Mononuclear cell (primary cell): ENCODE measurements around the gene ZNF835. TPM values are rescaled to one million over a fixed set of nuclear protein-coding genes. Genes with fewer than 3 reads are reported as not detected.

ENCODE experiments used
- H3K27me3 ChIP-seq: 2 replicates; pipeline ENCODE4 v1.6.0; 2011; ENCODE audit warnings: low read length, control low read depth; ENCODE audit not compliant: insufficient read depth
- H3K4me1 ChIP-seq: 2 replicates; pipeline ENCODE4 v1.5.1; 2011; ENCODE audit warnings: mild to moderate bottlenecking, low read length, control low read depth; ENCODE audit not compliant: insufficient read depth
- H3K4me3 ChIP-seq: 2 replicates; pipeline ENCODE4 v1.5.1; 2011; ENCODE audit warnings: mild to moderate bottlenecking, low read length, moderate library complexity
- H3K9me3 ChIP-seq: 2 replicates; pipeline ENCODE4 v1.5.1; 2011; ENCODE audit warnings: low read depth, mild to moderate bottlenecking, control low read depth, low read length
- total RNA-seq: library from RNA; depleted of rRNA; stranded (reverse); fragments of >200 nt; gene quantifications from one replicate; pipeline ENCODE4 v1.2.3, GENCODE V29; 2012

ZNF835 gene
- total RNA-seq = 0.42 TPM

DNA sequence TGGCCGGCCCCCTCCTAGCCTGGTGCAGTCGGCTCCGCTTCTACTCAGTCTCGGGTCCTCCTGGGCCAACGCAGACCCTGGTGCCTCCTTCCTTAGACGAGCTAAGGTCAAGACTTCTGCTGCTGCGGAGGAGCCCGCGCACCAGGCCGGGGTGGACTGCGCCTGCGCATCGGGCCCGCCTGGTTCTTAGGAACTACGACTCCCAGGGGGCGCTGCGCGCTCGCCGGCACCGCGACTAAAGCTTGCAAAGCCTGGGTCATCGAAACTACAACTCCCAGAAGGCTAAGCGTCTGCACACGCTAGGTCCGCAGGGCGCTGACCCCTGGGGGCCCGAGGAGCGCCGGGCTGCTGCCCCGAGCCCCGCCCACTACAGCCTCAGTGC lies at the start of gene ZNF835:
ZNF835 (minus strand) TSS at position 145 of the 382 bp plus-strand sequence. CDS start 6,559 bp downstream, outside the sequence.
- Histone ChIP-seq H3K9me3 (no peaks in the 10 kb centered on the region), H3K4me3 (peak within 1 kb of the TSS; percentile 46), H3K27me3 (no peaks in the 10 kb centered on the region), H3K4me1 (peaks cover 12% of the 10 kb centered on the region)

- H3K9me3 ChIP-seq = no peaks in the 10 kb centered on the region
- H3K27me3 ChIP-seq = no peaks in the 10 kb centered on the region
- H3K4me1 ChIP-seq = no peaks in the 10 kb centered on the region
Observed at GRCh38 chr19:56720281-56720680, 48.7 kb upstream of the ZNF835 start.

DNA sequence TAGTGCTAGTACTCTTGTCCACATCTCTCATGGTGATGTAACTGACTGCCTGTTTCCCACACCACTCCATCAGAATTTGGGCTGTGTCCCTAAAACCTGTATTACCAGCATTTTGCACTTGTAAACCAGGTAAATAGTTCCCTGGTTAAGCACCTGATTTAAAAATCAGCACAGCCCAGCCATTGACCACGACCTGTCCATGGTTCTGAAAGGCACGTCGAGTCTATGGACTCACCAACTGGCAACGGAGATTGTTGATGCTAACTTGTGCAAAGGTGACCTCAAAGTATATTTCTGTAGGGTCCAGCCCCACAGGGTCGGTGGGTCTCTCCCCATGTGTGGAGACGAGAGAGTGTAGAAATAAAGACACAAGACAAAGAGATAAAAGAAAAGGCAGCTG lies 46.7 kb upstream of the ZNF835 start:
- Histone ChIP-seq H3K4me1 (no peaks in the 10 kb centered on the region), H3K9me3 (no peaks in the 10 kb centered on the region), H3K27me3 (no peaks in the 10 kb centered on the region), H3K4me3 (no peak overlapping the region)

More at GRCh38 chr19:56720281-56720680, 48.7 kb upstream of the ZNF835 start:
- H3K4me3 ChIP-seq = no peak overlapping the region

- Histone ChIP-seq H3K4me1 (no peaks in the 10 kb centered on the region), H3K9me3 (no peaks in the 10 kb centered on the region), H3K27me3 (no peaks in the 10 kb centered on the region), H3K4me3 (no peak overlapping the region)
Observed at GRCh38 chr19:56712611-56713276, 41.2 kb upstream of the ZNF835 start.

DNA sequence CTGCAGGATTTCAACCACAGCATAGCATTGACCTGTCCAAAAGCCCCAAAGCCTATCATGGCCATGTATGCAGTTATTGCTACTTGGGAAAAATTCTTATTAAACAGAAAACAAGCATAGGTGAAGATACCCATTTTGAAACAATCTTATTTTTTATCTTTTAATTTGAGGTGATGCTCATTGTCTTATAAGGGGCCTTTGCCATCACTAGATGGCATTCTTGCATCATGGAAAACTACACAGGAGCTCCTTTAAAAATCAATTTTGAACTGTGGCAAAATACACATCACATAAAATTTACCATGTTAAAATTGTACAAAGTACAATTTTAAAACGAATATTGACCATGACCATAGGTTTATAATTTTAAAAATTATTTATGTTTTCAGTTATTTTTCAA lies 38.9 kb upstream of the ZNF835 start:
- no peak overlapping the region for H3K4me3 ChIP-seq
- H3K9me3 ChIP-seq = no peaks in the 10 kb centered on the region
- no peaks in the 10 kb centered on the region for H3K4me1 ChIP-seq
- H3K27me3 ChIP-seq = no peaks in the 10 kb centered on the region

DNA sequence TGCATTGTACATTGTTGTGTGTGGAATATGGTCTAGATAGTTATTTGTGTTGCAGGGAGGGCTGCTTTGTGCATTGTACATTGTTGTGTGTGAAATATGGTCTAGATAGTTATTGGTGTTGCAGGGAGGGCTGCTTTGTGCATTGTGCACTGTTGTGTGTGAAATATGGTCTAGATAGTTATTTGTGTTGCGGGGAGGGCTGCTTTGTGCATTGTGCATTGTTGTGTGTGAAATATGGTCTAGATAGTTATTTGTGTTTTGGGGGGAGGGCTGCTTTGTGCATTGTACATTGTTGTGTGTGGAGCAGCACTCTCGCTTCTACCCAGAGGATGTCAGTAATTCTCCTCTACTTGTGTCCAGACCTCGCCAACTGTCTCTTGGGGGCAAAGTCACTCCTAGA lies 36.3 kb upstream of the ZNF835 start:
- Histone ChIP-seq H3K4me1 (no peaks in the 10 kb centered on the region), H3K9me3 (peaks cover 8% of the 10 kb centered on the region), H3K27me3 (no peaks in the 10 kb centered on the region), H3K4me3 (no peak overlapping the region)

- no peak overlapping the region for H3K4me3 ChIP-seq
- H3K4me1 ChIP-seq = no peaks in the 10 kb centered on the region
- H3K27me3 ChIP-seq = no peaks in the 10 kb centered on the region
- H3K9me3 ChIP-seq = peaks cover 8% of the 10 kb centered on the region
Observed at GRCh38 chr19:56705939-56706338, 34.4 kb upstream of the ZNF835 start.

GRCh38 chr19:56701895-56702294 lies 30.3 kb upstream of the ZNF835 start:
- Histone ChIP-seq H3K4me3 (no peak overlapping the region), H3K4me1 (no peaks in the 10 kb centered on the region), H3K27me3 (no peaks in the 10 kb centered on the region), H3K9me3 (peaks cover 8% of the 10 kb centered on the region)

- no peak overlapping the region for H3K4me3 ChIP-seq
- peaks cover 8% of the 10 kb centered on the region for H3K9me3 ChIP-seq
- no peaks in the 10 kb centered on the region for H3K4me1 ChIP-seq
Observed at GRCh38 chr19:56699552-56699951, 28.0 kb upstream of the ZNF835 start.

GRCh38 chr19:56692206-56692895 lies 20.8 kb upstream of the ZNF835 start:
- Histone ChIP-seq H3K4me1 (no peaks in the 10 kb centered on the region), H3K4me3 (no peak overlapping the region), H3K9me3 (no peaks in the 10 kb centered on the region), H3K27me3 (no peaks in the 10 kb centered on the region)

More at GRCh38 chr19:56699552-56699951, 28.0 kb upstream of the ZNF835 start:
- H3K27me3 ChIP-seq = no peaks in the 10 kb centered on the region

GRCh38 chr19:56690670-56691069 lies 19.1 kb upstream of the ZNF835 start:
- Histone ChIP-seq H3K4me3 (no peak overlapping the region), H3K27me3 (no peaks in the 10 kb centered on the region), H3K4me1 (no peaks in the 10 kb centered on the region), H3K9me3 (no peaks in the 10 kb centered on the region)

DNA sequence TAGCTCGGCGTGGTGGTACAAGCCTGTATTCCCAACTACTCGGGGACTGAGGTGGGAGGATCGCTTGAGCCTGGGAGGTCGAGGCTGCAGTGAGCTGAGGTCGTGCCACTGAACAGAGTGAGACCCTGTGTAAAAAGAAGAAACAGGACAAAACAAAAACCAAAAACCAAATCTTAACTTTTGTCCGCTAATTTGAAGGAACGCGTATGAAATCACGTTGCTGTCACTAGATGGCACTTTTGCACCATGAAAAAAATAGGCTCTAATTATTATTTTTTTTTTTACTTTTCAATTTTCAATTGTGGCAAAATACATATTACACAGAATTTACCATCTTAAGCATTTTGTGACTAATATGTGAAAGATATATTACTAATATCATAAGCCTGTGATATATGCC lies 17.6 kb upstream of the ZNF835 start:
- Histone ChIP-seq H3K4me3 (no peak overlapping the region), H3K27me3 (no peaks in the 10 kb centered on the region), H3K9me3 (no peaks in the 10 kb centered on the region), H3K4me1 (no peaks in the 10 kb centered on the region)

DNA sequence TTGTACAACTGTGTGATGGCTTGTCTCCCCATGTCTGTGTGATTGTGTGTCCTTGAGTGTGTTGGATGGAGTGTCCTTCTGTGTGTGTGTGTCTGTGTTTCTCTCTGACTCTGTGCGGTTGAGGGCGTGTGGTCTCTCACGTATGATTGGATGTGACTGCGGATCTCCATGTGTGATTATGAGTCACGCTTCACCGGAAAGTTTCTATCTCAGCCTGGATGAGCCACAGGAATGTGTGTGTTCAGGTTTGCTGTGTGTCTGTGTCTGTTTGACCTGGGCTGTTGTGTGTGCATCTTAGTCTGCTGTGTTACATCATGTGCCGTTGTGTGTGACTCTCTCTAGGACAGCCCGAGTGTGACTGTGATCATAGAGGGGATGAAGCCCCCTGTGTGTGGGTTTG lies 15.5 kb upstream of the ZNF835 start:
- Histone ChIP-seq H3K4me3 (no peak overlapping the region), H3K9me3 (no peaks in the 10 kb centered on the region), H3K4me1 (no peaks in the 10 kb centered on the region), H3K27me3 (no peaks in the 10 kb centered on the region)

DNA sequence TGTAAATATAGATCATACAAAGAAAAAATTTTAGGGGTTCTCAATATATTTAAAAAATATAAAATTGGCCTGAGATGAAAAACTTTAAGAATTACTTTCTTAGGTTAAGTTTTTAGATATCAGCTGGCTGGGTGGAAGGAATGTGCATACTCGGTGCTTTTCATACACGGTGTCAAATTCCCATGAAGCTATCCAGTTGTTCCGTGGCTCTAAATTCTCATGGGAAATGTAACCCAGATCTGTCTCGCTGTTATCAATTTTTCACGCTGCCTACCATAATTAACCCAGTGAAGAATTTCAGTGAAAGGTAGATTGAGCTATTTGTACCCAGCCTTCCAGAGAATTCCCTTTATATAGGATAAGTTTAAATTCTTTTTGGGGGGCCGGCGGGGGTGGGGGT lies 11.6 kb upstream of the ZNF835 start:
- H3K9me3 ChIP-seq = no peaks in the 10 kb centered on the region
- H3K4me1 ChIP-seq = no peaks in the 10 kb centered on the region
- H3K4me3 ChIP-seq = no peak overlapping the region
- H3K27me3 ChIP-seq = no peaks in the 10 kb centered on the region

GRCh38 chr19:56681702-56682101 lies 10.1 kb upstream of the ZNF835 start:
- no peaks in the 10 kb centered on the region for H3K9me3 ChIP-seq
- H3K4me3 ChIP-seq = no peak overlapping the region
- H3K27me3 ChIP-seq = no peaks in the 10 kb centered on the region
- no peaks in the 10 kb centered on the region for H3K4me1 ChIP-seq

DNA sequence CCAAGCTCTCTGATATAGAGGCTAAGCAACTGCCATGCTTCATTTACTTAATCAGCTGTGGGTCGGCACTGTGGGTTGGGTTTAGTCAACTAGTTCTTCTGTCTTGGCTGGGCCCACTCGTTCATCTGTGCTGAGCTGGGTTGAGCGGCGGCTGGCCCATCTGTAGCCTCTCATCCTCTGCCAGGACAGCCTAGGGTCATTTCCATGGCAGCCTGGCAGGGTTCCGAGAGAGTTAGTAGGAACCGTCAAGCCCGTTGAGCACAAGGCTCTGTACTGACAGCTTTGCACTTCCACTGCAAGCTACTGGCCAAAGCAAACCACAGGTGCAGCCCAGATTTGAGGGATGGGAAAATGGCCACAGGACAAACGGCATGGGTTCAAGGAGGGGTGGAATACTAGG lies 6.6 kb upstream of the ZNF835 start:
- no peaks in the 10 kb centered on the region for H3K9me3 ChIP-seq
- H3K4me3 ChIP-seq = no peak overlapping the region
- no peaks in the 10 kb centered on the region for H3K27me3 ChIP-seq
- no peaks in the 10 kb centered on the region for H3K4me1 ChIP-seq
